Psoas muscle (tissue), 8 donors: ENCODE results near the gene ZBTB7C. TPM values are rescaled to one million over a fixed set of nuclear protein-coding genes. Genes with fewer than 3 reads are reported as not detected.

Experiments
- ATAC-seq, 4 donors: fragments of 200-7000 bp; cut with Tn5 transposase; one replicate each; pipeline ENCODE4 v1.9.1; 2020; ENCODE audit warnings: moderate library complexity in 3 of 4, mild to moderate bottlenecking in 2 of 4
- DNase-seq, 2 donors: peaks; one replicate each; pipeline ENCODE4 v3.0.0-alpha.2; 2020
- H3K27ac ChIP-seq: fragments of 200-600 bp; one replicate; pipeline ENCODE4 v1.8.0; 2022
- H3K27me3 ChIP-seq, 3 donors: fragments of 200-600 bp in 1 of 3; one replicate each; pipeline versions ENCODE4 v1.6.1 to v1.8.0; 2013 to 2022; ENCODE audit warnings: low read length in 2 of 3, mild to moderate bottlenecking in 2 of 3, moderate library complexity in 1 of 3; ENCODE audit not compliant: insufficient read depth in 3 of 3
- H3K36me3 ChIP-seq, 2 donors: fragments of 200-600 bp in 1 of 2; one replicate each; pipeline versions ENCODE4 v1.6.1 to v1.8.0; 2013 to 2022; ENCODE audit warnings: low read depth in 1 of 2, mild to moderate bottlenecking in 1 of 2, moderate library complexity in 1 of 2; ENCODE audit not compliant: insufficient read depth in 1 of 2
- H3K4me1 ChIP-seq: fragments of 200-600 bp; one replicate; pipeline ENCODE4 v1.8.0; 2022
- H3K4me3 ChIP-seq: fragments of 200-600 bp; one replicate; pipeline ENCODE4 v1.8.0; 2022; ENCODE audit warnings: mild to moderate bottlenecking
- H3K9me3 ChIP-seq: fragments of 200-600 bp; one replicate; pipeline ENCODE4 v1.8.0; 2022
- WGBS, 3 donors: extraction: QIAGEN DNeasy Blood & Tissue Kit; methylation state at CpG; one replicate each; pipeline versions ENCODE4 v1.1.6 to v1.1.7; 2013; 5-methylcytosine and 5-hydroxymethylcytosine counted together
- intact Hi-C, 2 donors: fragments of 100-400 bp; cut with DNase I; formaldehyde crosslinking; loops; one replicate each; pipeline versions ENCODE4 v1.11.0 to v1.14.2; 2022
- polyA plus RNA-seq, 3 donors: library from polyadenylated mRNA; stranded (reverse); fragments of 200-250 nt; gene quantifications; one replicate each; pipeline ENCODE4 v1.2.3, GENCODE V29; 2013
- total RNA-seq, 4 donors: library from RNA; stranded (reverse); fragmentation: NEBNext Ultra II Directional in 2 of 4; extraction: Animal tissue kit (Norgen Biotek cat#: 25700) in 2 of 4; gene quantifications; one replicate each; pipeline versions ENCODE4 v1.2.1 to v1.2.4, GENCODE V29; 2021 to 2023
- TF ChIP-seq, protein P1 (sequence below): fragments of 200-600 bp; IDR thresholded peaks from one replicate; pipeline ENCODE4 v1.8.0; 2022; ENCODE audit warnings: antibody characterized with exemption
- donor health status: healthy with polysubstance abuse.
- donor health status: DM: no; HTN: no; CAD: no; lungs with moderate emphysema.
- donor health status: Bipolar disorder and iron deficiency.
- donor health status: healthy.
- donor health status: DM: yes; HTN: yes; CAD: no.
- donor health status: DM: no; HTN: no; CAD: no.
- donor health status: DM: no; HTN: no; CAD: no.
- donor health status: DM: yes; HTN: yes; CAD: no.

ZBTB7C gene
- total and polyA plus RNA-seq, 7 donors, result 0.34 to 2.9 (median 0.78) TPM

DNA sequence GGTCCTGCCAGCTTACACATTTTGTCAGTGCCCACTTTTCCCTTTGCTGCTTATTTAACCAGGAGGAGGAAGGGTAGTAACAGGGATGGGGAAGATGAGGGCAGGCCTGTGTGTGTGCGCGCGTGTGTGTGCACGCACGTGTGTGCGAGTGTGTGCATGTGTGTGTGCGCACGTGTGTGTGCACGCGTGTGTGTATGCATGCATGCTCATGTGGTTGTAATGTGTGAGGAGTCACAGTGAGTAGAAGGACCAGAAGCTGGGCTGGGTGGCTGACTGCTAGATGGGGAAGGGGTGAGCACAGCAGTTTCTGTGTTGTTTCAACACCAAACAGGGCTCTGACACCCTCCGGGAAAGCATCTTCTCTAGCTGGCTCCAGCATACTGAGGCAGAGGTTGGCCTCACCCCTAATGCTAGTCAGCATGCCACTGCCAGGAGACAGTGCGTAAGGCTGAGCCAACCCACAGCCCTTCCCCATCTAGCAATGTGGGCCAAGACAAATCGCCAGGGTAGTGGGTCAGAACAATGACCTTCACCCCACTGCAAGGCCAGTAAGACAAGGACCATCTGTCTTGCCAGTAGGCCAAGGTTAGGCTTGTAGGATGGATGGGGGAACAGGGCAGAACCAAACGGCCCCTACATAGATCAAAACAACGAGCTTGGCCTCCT, 260.0 kb downstream of the ZBTB7C start:
- Histone ChIP-seq H3K36me3 (no peaks in the 10 kb centered on the region), H3K27me3 (no peaks in the 10 kb centered on the region), H3K9me3 (no peaks in the 10 kb centered on the region), H3K4me1 (no peaks in the 10 kb centered on the region), H3K27ac (no peak overlapping the region), H3K4me3 (no peak overlapping the region)
- ATAC-seq (no peak), DNase-seq (no peak)
- TF ChIP-seq, protein P1, sequence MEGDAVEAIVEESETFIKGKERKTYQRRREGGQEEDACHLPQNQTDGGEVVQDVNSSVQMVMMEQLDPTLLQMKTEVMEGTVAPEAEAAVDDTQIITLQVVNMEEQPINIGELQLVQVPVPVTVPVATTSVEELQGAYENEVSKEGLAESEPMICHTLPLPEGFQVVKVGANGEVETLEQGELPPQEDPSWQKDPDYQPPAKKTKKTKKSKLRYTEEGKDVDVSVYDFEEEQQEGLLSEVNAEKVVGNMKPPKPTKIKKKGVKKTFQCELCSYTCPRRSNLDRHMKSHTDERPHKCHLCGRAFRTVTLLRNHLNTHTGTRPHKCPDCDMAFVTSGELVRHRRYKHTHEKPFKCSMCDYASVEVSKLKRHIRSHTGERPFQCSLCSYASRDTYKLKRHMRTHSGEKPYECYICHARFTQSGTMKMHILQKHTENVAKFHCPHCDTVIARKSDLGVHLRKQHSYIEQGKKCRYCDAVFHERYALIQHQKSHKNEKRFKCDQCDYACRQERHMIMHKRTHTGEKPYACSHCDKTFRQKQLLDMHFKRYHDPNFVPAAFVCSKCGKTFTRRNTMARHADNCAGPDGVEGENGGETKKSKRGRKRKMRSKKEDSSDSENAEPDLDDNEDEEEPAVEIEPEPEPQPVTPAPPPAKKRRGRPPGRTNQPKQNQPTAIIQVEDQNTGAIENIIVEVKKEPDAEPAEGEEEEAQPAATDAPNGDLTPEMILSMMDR, result no peak
- 93 to 97% (median 94%) methylated on average over 15 of the region's 15 CpGs for WGBS, 3 donors
- intact Hi-C loops, result no loop called here

DNA sequence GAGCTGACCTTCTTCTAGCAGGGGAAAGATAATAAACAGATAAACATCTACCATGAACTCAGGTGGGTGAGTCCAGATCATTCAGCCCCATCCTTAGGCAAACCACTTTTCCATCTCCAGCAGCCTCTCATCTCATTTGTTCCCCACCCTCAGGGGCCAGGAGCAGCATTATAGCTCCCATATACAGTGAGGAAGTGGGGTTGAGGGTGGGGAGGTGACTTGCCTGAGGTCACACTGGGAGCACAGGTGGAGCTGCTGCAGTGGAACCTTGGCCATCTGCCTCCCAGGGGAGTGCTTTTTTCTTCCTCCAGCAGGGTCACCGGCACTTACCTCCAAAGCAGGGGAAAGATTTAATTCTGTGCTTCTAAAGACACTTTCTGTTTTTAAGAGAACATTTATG, 266.2 kb downstream of the ZBTB7C start:
- ATAC-seq, result no peak
- peaks cover 3% of the 10 kb centered on the region for H3K4me1 ChIP-seq
- TF ChIP-seq, protein P1, result no peak
- no peak for DNase-seq
- H3K27me3 ChIP-seq, result no peaks in the 10 kb centered on the region
- H3K36me3 ChIP-seq, result no peaks in the 10 kb centered on the region
- H3K27ac ChIP-seq, result no peak overlapping the region
- no peak overlapping the region for H3K4me3 ChIP-seq
- 79 to 96% (median 82%) methylated on average over 1 of the region's 1 CpG for WGBS, 3 donors
- H3K9me3 ChIP-seq, result no peaks in the 10 kb centered on the region
- intact Hi-C loops, result no loop called here

DNA sequence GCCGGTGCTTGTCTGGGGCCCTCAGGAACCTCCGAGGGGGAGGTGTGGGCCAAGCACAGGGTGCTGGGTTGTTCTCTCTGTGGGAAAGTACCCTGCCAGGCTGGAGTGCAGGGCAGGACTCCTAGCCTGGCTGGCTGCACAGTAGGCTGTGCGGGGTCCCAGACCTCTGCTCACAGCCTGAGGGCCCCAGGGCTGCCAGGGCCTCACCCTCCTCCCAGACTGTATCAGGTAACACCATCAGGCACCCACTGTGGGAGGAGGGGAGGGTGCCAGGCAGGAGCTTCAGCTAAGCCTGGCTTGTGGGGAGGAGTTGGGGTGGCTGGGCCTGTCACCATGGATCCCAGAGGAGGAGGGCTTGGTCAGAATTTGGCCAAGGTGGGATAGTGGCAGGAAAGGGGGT, 266.8 kb downstream of the ZBTB7C start:
- Histone ChIP-seq H3K27ac (no peak overlapping the region), H3K36me3 (no peaks in the 10 kb centered on the region), H3K4me1 (peaks cover 3% of the 10 kb centered on the region), H3K27me3 (no peaks in the 10 kb centered on the region), H3K4me3 (no peak overlapping the region), H3K9me3 (no peaks in the 10 kb centered on the region)
- TF ChIP-seq, protein P1, result no peak
- intact Hi-C loops, result no loop called here
- WGBS, 3 donors, result 62 to 88% (median 76%) methylated on average over 3 of the region's 3 CpGs
- ATAC-seq (peak in 1 of 4 donors; percentile 26), DNase-seq (no peak)

GRCh38 chr18:48140731-48141130, 268.5 kb downstream of the ZBTB7C start:
- H3K27ac ChIP-seq, result no peak overlapping the region
- no peaks in the 10 kb centered on the region for H3K9me3 ChIP-seq
- peaks cover 0 to 10% (median 0%) of the 10 kb centered on the region in 3 donors for H3K27me3 ChIP-seq
- no peak for DNase-seq
- no peaks in the 10 kb centered on the region for H3K36me3 ChIP-seq
- peaks cover 10% of the 10 kb centered on the region for H3K4me1 ChIP-seq
- no peak for ATAC-seq
- intact Hi-C loops, result no loop called here
- no peak overlapping the region for H3K4me3 ChIP-seq
- 96 to 98% (median 97%) methylated on average over 10 of the region's 10 CpGs for WGBS, 3 donors
- TF ChIP-seq, protein P1, result no peak
